HepG2 (cell line): Measurements from ENCODE around the gene CLASP1.

ENCODE experiments used
- AHDC1 ChIP-seq: sonication (generic); formaldehyde crosslinking; IDR thresholded peaks from 2 replicates; pipeline ENCODE4 v1.5.1; 2020; ENCODE audit warnings: mild to moderate bottlenecking, missing genetic modification reagents, borderline replicate concordance
- ASH2L ChIP-seq: fragments of 300-600, 200-600 bp; sonication (generic); IDR thresholded peaks from 2 replicates; pipeline ENCODE4 v1.7.0; 2017; ENCODE audit warnings: low read depth, mild to moderate bottlenecking, moderate library complexity, mixed read lengths, low read length; ENCODE audit not compliant: insufficient read length
- CREB1 ChIP-seq, 2 experiments: fragments of 450-650 bp in 1 of 2; IDR thresholded peaks; 2 replicates each; pipeline ENCODE4 v1.6.1; 2016 to 2017; ENCODE audit warnings: control low read depth in 1 of 2, mild to moderate bottlenecking in 1 of 2, missing compliant biosample characterization in 1 of 2, missing genetic modification characterization in 1 of 2
- HNRNPL ChIP-seq: fragments of 200-400 bp; formaldehyde crosslinking; IDR thresholded peaks from 2 replicates; pipeline ENCODE4 v1.6.1; 2017; ENCODE audit warnings: mild to moderate bottlenecking, low read depth, low read length
- KLF6 ChIP-seq: IDR thresholded peaks from 2 replicates; pipeline ENCODE4 v1.8.0; 2016; ENCODE audit warnings: missing biosample characterization, missing genetic modification reagents
- MZF1 ChIP-seq: sonication (generic); formaldehyde crosslinking; IDR thresholded peaks from 2 replicates; pipeline ENCODE4 v1.8.1; 2023; ENCODE audit warnings: mild to moderate bottlenecking, missing genetic modification reagents, borderline replicate concordance
- NFYB ChIP-seq: sonication (generic); formaldehyde crosslinking; IDR thresholded peaks from 2 replicates; pipeline ENCODE4 v1.4.0; 2020; ENCODE audit warnings: missing genetic modification reagents
- NPAS2 ChIP-seq: sonication (generic); formaldehyde crosslinking; IDR thresholded peaks from 2 replicates; pipeline ENCODE4 v1.8.0; 2022; ENCODE audit warnings: mild to moderate bottlenecking, missing genetic modification reagents, borderline replicate concordance
- PHF20 ChIP-seq: sonication (generic); formaldehyde crosslinking; IDR thresholded peaks from 2 replicates; pipeline ENCODE4 v1.5.0; 2020; ENCODE audit warnings: mild to moderate bottlenecking, missing genetic modification reagents
- SATB2 ChIP-seq: sonication (generic); formaldehyde crosslinking; IDR thresholded peaks from 2 replicates; pipeline ENCODE4 v1.5.0; 2020; ENCODE audit warnings: missing genetic modification reagents
- TCF12 ChIP-seq, 2 experiments: fragments of 450-650 bp in 1 of 2; sonication (generic) in 1 of 2; formaldehyde crosslinking in 1 of 2; IDR thresholded peaks; 2 replicates each; pipeline versions ENCODE4 v1.6.1 to v1.8.0; 2017 to 2022; ENCODE audit warnings: antibody characterized with exemption in 1 of 2, mild to moderate bottlenecking in 1 of 2, missing genetic modification reagents in 1 of 2, moderate library complexity in 1 of 2
- TFDP1 ChIP-seq: IDR thresholded peaks from 2 replicates; pipeline ENCODE4 v1.6.1; 2016; ENCODE audit warnings: missing compliant biosample characterization, missing genetic modification reagents, borderline replicate concordance
- TGIF2 ChIP-seq: IDR thresholded peaks from 2 replicates; pipeline ENCODE4 v1.6.1; 2016; ENCODE audit warnings: control low read depth, missing compliant biosample characterization

- TF ChIP-seq PHF20 (CRISPR knock-in tag) = no peak
- TF ChIP-seq SATB2 (CRISPR knock-in tag) = no peak
- no peak for TF ChIP-seq HNRNPL
- no peak for TF ChIP-seq NFYB (CRISPR knock-in tag)
- TF ChIP-seq TCF12 (IDR thresholded peaks at IDR 0.05) = no peak
- TF ChIP-seq TCF12 (CRISPR knock-in tag; IDR thresholded peaks at IDR 0.05) = no peak
- TF ChIP-seq AHDC1 = no peak
- no peak for TF ChIP-seq KLF6 (CRISPR knock-in tag)
- TF ChIP-seq NPAS2 (CRISPR knock-in tag) = no peak
- TF ChIP-seq TGIF2 (CRISPR knock-in tag) = no peak
- TF ChIP-seq TFDP1 (CRISPR knock-in tag) = no peak
- no peak for TF ChIP-seq CREB1 (IDR thresholded peaks at IDR 0.05)
- no peak for TF ChIP-seq CREB1 (CRISPR knock-in tag; IDR thresholded peaks at IDR 0.05)
- no peak for TF ChIP-seq MZF1 (CRISPR knock-in tag)
- no peak for TF ChIP-seq ASH2L
Observed at GRCh38 chr2:121408641-121409040, 240.6 kb downstream of the CLASP1 start.
